ENCODE data around the gene ACTR3C.
A peak's percentile ranks its signal among the peaks of the same experiment; 100 is the strongest.
"Not testable (repeated sequence)": the region's sequence is repeated elsewhere in the genome, so short reads cannot be mapped to it uniquely, and the experiment has no call there.

DNA sequence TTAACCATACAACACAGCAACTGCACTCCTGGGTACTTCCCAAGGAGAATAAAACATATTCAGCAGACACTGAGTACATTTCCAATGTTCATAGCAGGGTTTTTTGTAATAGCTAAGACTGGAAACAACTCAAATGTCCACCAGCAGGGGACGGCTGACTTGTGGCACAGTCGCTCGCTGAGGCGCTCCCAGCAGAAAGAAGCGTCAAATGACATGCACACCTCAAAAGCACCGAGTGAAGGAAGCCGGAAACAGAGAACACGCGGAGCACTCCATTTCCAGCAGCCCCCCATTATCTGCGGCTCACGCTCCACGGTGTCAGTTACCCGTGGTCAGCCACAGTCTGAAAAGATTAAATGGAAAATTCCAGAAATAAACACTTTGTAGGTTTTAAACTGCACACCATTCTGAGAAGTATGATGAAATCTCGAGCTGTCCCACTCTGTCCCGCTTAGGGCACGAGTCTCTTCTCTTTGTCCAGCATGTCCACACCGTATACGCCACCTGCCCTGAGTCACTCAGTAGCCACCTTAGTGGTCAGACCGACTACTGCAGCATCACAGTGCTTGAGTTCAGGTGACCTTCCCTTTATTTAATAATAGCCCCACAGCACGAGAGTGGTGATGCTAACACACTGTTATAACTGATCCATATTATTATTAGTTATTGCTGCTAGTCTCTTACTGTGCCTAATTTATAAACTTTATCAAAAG, 56.2 kb downstream of the ACTR3C start:
- TF ChIP-seq, protein P1, sequence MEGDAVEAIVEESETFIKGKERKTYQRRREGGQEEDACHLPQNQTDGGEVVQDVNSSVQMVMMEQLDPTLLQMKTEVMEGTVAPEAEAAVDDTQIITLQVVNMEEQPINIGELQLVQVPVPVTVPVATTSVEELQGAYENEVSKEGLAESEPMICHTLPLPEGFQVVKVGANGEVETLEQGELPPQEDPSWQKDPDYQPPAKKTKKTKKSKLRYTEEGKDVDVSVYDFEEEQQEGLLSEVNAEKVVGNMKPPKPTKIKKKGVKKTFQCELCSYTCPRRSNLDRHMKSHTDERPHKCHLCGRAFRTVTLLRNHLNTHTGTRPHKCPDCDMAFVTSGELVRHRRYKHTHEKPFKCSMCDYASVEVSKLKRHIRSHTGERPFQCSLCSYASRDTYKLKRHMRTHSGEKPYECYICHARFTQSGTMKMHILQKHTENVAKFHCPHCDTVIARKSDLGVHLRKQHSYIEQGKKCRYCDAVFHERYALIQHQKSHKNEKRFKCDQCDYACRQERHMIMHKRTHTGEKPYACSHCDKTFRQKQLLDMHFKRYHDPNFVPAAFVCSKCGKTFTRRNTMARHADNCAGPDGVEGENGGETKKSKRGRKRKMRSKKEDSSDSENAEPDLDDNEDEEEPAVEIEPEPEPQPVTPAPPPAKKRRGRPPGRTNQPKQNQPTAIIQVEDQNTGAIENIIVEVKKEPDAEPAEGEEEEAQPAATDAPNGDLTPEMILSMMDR (conservative IDR thresholded peaks at IDR 0.05; ENCODE audit: low read depth in 2 of 2), result 0 out of 4 replicates have a peak, but pooled peaks of 1 of the 2 experiments have one; percentile 6
- not testable (repeated sequence) for TF ChIP-seq EZH2 (IDR thresholded peaks at IDR 0.05; ENCODE audit: low read depth, unreplicated experiment); ZNF331 (CRISPR knock-in tag; IDR thresholded peaks at IDR 0.05; ENCODE audit: low read depth); POLR2AphosphoS5 (IDR thresholded peaks at IDR 0.05; ENCODE audit: low read depth)
